Thyroid gland (tissue), 4 donors: ENCODE measurements around the gene UMODL1. TPM values are rescaled to one million over a fixed set of nuclear protein-coding genes. Genes with fewer than 3 reads are reported as not detected.
"Not testable (repeated sequence)": the region's sequence is repeated elsewhere in the genome, so short reads cannot be mapped to it uniquely, and the experiment has no call there.

ENCODE experiments used
- DNase-seq, 2 donors: peaks; one replicate each; pipeline ENCODE4 v3.0.0-alpha.2; 2019
- H3K27ac ChIP-seq, 3 donors: fragments of 200-600 bp; sonication (generic); 1 replicate in 2 of 3; 2 replicates in 1 of 3; pipeline ENCODE4 v1.5.1; 2016 to 2019; ENCODE audit warnings: mild to moderate bottlenecking in 1 of 3, moderate library complexity in 1 of 3
- H3K27me3 ChIP-seq: fragments of 200-600 bp; sonication (generic); one replicate; pipeline ENCODE4 v1.5.1; 2019
- H3K36me3 ChIP-seq, 2 donors: fragments of 200-600 bp; sonication (generic); one replicate each; pipeline ENCODE4 v1.5.1; 2016 to 2019
- H3K4me1 ChIP-seq, 2 donors: fragments of 200-600 bp; sonication (generic); one replicate each; pipeline ENCODE4 v1.5.1; 2017 to 2019
- H3K4me3 ChIP-seq, 3 donors: fragments of 200-600 bp; sonication (generic); replicated peaks in 1 of 3; 1 replicate in 2 of 3; 2 replicates in 1 of 3; pipeline ENCODE4 v1.5.1; 2016; ENCODE audit warnings: mild to moderate bottlenecking in 1 of 3
- H3K9me3 ChIP-seq: fragments of 200-600 bp; sonication (generic); one replicate; pipeline ENCODE4 v1.5.1; 2017
- CTCF ChIP-seq, 6 experiments: fragments of 200-600 bp in 3 of 6; fragments of 450-650 bp in 3 of 6; sonication (generic) in 3 of 6; IDR thresholded peaks; one replicate each; pipeline ENCODE4 v1.5.1; 2016 to 2019; ENCODE audit warnings: antibody characterized with exemption in 6 of 6, mild to moderate bottlenecking in 2 of 6, inconsistent platforms in 1 of 6, moderate library complexity in 1 of 6
- POLR2A ChIP-seq, 2 donors: fragments of 450-650 bp; IDR thresholded peaks; one replicate each; pipeline ENCODE4 v1.6.1; 2017; ENCODE audit warnings: antibody characterized with exemption in 2 of 2, mild to moderate bottlenecking in 2 of 2, moderate library complexity in 1 of 2
- WGBS, 2 donors: methylation state at CpG; one replicate each; pipeline ENCODE4 v1.1.5; 2017; 5-methylcytosine and 5-hydroxymethylcytosine counted together
- intact Hi-C: fragments of 100-400 bp; cut with DNase I; formaldehyde crosslinking; loops from one replicate; pipeline ENCODE4 v1.15.1; 2023
- total RNA-seq, 4 donors: library from RNA; depleted of rRNA; stranded (reverse); fragments of >200 nt; gene quantifications; one replicate each; pipeline ENCODE4 v1.2.3, GENCODE V29; 2016

UMODL1 gene
- total RNA-seq, 4 donors from 2014 or later: not detected

GRCh38 chr21:42073145-42074099 lies 2.3 kb downstream of the UMODL1 start:
- Histone ChIP-seq H3K27me3 (no peaks in the 10 kb centered on the region), H3K36me3 (no peaks in the 10 kb centered on the region), H3K27ac (no peak overlapping the region), H3K9me3 (no peaks in the 10 kb centered on the region), H3K4me1 (no peaks in the 10 kb centered on the region), H3K4me3 (no peak overlapping the region)
- DNase-seq: no peak
- 71 to 77% methylated on average over 15 to 20 of the region's 21 CpGs for WGBS, 2 donors
- intact Hi-C loops: no loop called here
- TF ChIP-seq POLR2A (IDR thresholded peaks at IDR 0.05) (no peak), CTCF (IDR thresholded peaks at IDR 0.05) (no peak)

- Histone ChIP-seq H3K27ac (no peak overlapping the region), H3K27me3 (no peaks in the 10 kb centered on the region), H3K36me3 (no peaks in the 10 kb centered on the region), H3K4me3 (no peak overlapping the region), H3K4me1 (peaks cover 0 to 3% of the 10 kb centered on the region in 2 donors), H3K9me3 (no peaks in the 10 kb centered on the region)
- peak; percentile 68 to 76 for DNase-seq
- intact Hi-C loops: no loop called here
- 76 to 78% methylated on average over 24 to 28 of the region's 35 CpGs for WGBS, 2 donors
- TF ChIP-seq POLR2A (IDR thresholded peaks at IDR 0.05) (no peak), CTCF (IDR thresholded peaks at IDR 0.05) (peak in 3 of 6 experiments; percentile 14 to 70 (median 59))
These were observed 4.8 kb downstream of the UMODL1 start for GRCh38 chr21:42075686-42076471.

- H3K9me3 ChIP-seq, intact Hi-C loops, H3K36me3 ChIP-seq, DNase-seq, H3K27ac ChIP-seq, H3K27me3 ChIP-seq, H3K4me3 ChIP-seq, H3K4me1 ChIP-seq: not testable (repeated sequence)
- WGBS, 2 donors: 86 to 92% methylated on average over 6 of the region's 6 CpGs
These were observed 6.6 kb downstream of the UMODL1 start for GRCh38 chr21:42077685-42078238.

- H3K27ac ChIP-seq, H3K4me3 ChIP-seq, H3K27me3 ChIP-seq, H3K9me3 ChIP-seq, intact Hi-C loops, H3K36me3 ChIP-seq, H3K4me1 ChIP-seq, DNase-seq: not testable (repeated sequence)
- WGBS, 2 donors: 92 to 93% methylated on average over 2 of the region's 10 CpGs
These were observed 7.3 kb downstream of the UMODL1 start for GRCh38 chr21:42078247-42079007.

- Histone ChIP-seq H3K4me3 (no peak overlapping the region), H3K27ac (no peak overlapping the region), H3K9me3 (no peaks in the 10 kb centered on the region), H3K27me3 (no peaks in the 10 kb centered on the region), H3K4me1 (peaks cover 0 to 6% of the 10 kb centered on the region in 2 donors), H3K36me3 (no peaks in the 10 kb centered on the region)
- TF ChIP-seq CTCF (IDR thresholded peaks at IDR 0.05) (no peak), POLR2A (IDR thresholded peaks at IDR 0.05) (no peak)
- WGBS, 2 donors: 88 to 89% methylated on average over 12 of the region's 13 CpGs
- no peak for DNase-seq
- intact Hi-C loops: no loop called here
These were observed 8.2 kb downstream of the UMODL1 start for GRCh38 chr21:42079008-42079938.
